H9 (cell line): ENCODE data around the gene SGCD. TPM values are rescaled to one million over a fixed set of nuclear protein-coding genes. Genes with fewer than 3 reads are reported as not detected.

ENCODE experiments used
- DNase-seq: peaks from one replicate; pipeline ENCODE4 v3.0.0-alpha.2; 2017
- H2AFZ ChIP-seq: one replicate; pipeline ENCODE4 v1.6.1; 2013; ENCODE audit warnings: mild to moderate bottlenecking, low read length, control low read depth, moderate library complexity
- H2AK5ac ChIP-seq: 2 replicates; pipeline ENCODE4 v1.6.1; 2013; ENCODE audit warnings: low read length, control low read depth, mixed read lengths; ENCODE audit not compliant: insufficient read length
- H2BK120ac ChIP-seq: one replicate; pipeline ENCODE4 v1.6.1; 2013; ENCODE audit warnings: low read depth, mild to moderate bottlenecking, low read length, control low read depth, inconsistent platforms; ENCODE audit not compliant: poor library complexity, severe bottlenecking
- H2BK12ac ChIP-seq: 2 replicates; pipeline ENCODE4 v1.6.1; 2013; ENCODE audit warnings: low read length, control low read depth, mixed read lengths, low read depth; ENCODE audit not compliant: insufficient read length
- H2BK15ac ChIP-seq: 2 replicates; pipeline ENCODE4 v1.6.1; 2013; ENCODE audit warnings: low read depth, low read length, control low read depth
- H2BK20ac ChIP-seq: one replicate; pipeline ENCODE4 v1.6.1; 2013; ENCODE audit warnings: low read depth, mild to moderate bottlenecking, low read length, control low read depth, inconsistent platforms; ENCODE audit not compliant: poor library complexity, severe bottlenecking
- H2BK5ac ChIP-seq: 2 replicates; pipeline ENCODE4 v1.6.1; 2013; ENCODE audit warnings: low read length, control low read depth, mixed read lengths; ENCODE audit not compliant: insufficient read length
- H3K14ac ChIP-seq: 2 replicates; pipeline ENCODE4 v1.6.1; 2013; ENCODE audit warnings: low read length, control low read depth; ENCODE audit not compliant: insufficient read depth
- H3K18ac ChIP-seq: 2 replicates; pipeline ENCODE4 v1.6.1; 2013; ENCODE audit warnings: low read depth, mild to moderate bottlenecking, mixed read lengths, low read length, control low read depth; ENCODE audit not compliant: insufficient read length
- H3K23ac ChIP-seq: 2 replicates; pipeline ENCODE4 v1.6.1; 2013; ENCODE audit warnings: low read length, control low read depth, mixed read lengths, low read depth; ENCODE audit not compliant: insufficient read length
- H3K23me2 ChIP-seq: 2 replicates; pipeline ENCODE4 v1.6.1; 2013; ENCODE audit warnings: low read depth, mild to moderate bottlenecking, mixed read lengths, low read length, control low read depth; ENCODE audit not compliant: insufficient read length, poor library complexity, severe bottlenecking
- H3K27ac ChIP-seq: 2 replicates; pipeline ENCODE4 v1.5.1; 2013; ENCODE audit warnings: low read length, control low read depth, mixed read lengths, low read depth; ENCODE audit not compliant: insufficient read length
- H3K27me3 ChIP-seq: 2 replicates; pipeline ENCODE4 v1.6.1; 2013; ENCODE audit warnings: low read length, control low read depth, inconsistent platforms; ENCODE audit not compliant: insufficient read depth
- H3K4ac ChIP-seq: 2 replicates; pipeline ENCODE4 v1.6.1; 2013; ENCODE audit warnings: low read depth, mild to moderate bottlenecking, control low read depth, inconsistent platforms, low read length, moderate library complexity
- H3K4me1 ChIP-seq: 2 replicates; pipeline ENCODE4 v1.6.1; 2013; ENCODE audit warnings: low read length, control low read depth, inconsistent platforms; ENCODE audit not compliant: insufficient read depth
- H3K4me2 ChIP-seq: 2 replicates; pipeline ENCODE4 v1.6.1; 2013; ENCODE audit warnings: low read length, control low read depth, mixed read lengths; ENCODE audit not compliant: insufficient read length, insufficient read depth
- H3K56ac ChIP-seq: 2 replicates; pipeline ENCODE4 v1.6.1; 2013; ENCODE audit warnings: low read depth, mild to moderate bottlenecking, mixed read lengths, low read length, control low read depth; ENCODE audit not compliant: insufficient read length
- H3K79me1 ChIP-seq: 2 replicates; pipeline ENCODE4 v1.6.1; 2013; ENCODE audit warnings: low read depth, mild to moderate bottlenecking, moderate library complexity, low read length, control low read depth, inconsistent platforms; ENCODE audit not compliant: insufficient read depth, poor library complexity, severe bottlenecking
- H3K79me2 ChIP-seq: 2 replicates; pipeline ENCODE4 v1.6.1; 2013; ENCODE audit warnings: low read length, control low read depth, inconsistent platforms; ENCODE audit not compliant: insufficient read depth
- H3K9ac ChIP-seq: 2 replicates; pipeline ENCODE4 v1.6.1; 2013; ENCODE audit warnings: low read length, control low read depth, mixed read lengths; ENCODE audit not compliant: insufficient read length; ENCODE audit errors: extremely low read depth
- H3K9me3 ChIP-seq: one replicate; pipeline ENCODE4 v1.6.1; 2013; ENCODE audit warnings: low read depth, low read length, inconsistent platforms; ENCODE audit not compliant: control insufficient read depth
- H3T11ph ChIP-seq: one replicate; pipeline ENCODE4 v1.6.1; 2013; ENCODE audit warnings: mild to moderate bottlenecking, low read length, control low read depth, inconsistent platforms
- H4K20me1 ChIP-seq: one replicate; pipeline ENCODE4 v1.6.1; 2013; ENCODE audit not compliant: control insufficient read depth, insufficient read length, insufficient read depth
- H4K5ac ChIP-seq: 2 replicates; pipeline ENCODE4 v1.6.1; 2013; ENCODE audit warnings: low read depth, mild to moderate bottlenecking, mixed read lengths, low read length, control low read depth; ENCODE audit not compliant: insufficient read length
- H4K8ac ChIP-seq: replicated peaks from 2 replicates; pipeline ENCODE4 v1.6.1; 2013; ENCODE audit warnings: low read length, control low read depth, mixed read lengths, low read depth; ENCODE audit not compliant: insufficient read length
- H4K91ac ChIP-seq: 2 replicates; pipeline ENCODE4 v1.6.1; 2013; ENCODE audit warnings: low read depth, mild to moderate bottlenecking, moderate library complexity, mixed read lengths, low read length, control low read depth; ENCODE audit not compliant: insufficient read length
- H3K27ac Mint-ChIP-seq, 3 experiments: 2 replicates in 2 of 3; 3 replicates in 1 of 3; pipeline ENCODE4 v1.8.0; 2020 to 2021; ENCODE audit warnings: mixed read lengths in 3 of 3, mild to moderate bottlenecking in 1 of 3, moderate library complexity in 1 of 3
- H3K27me3 Mint-ChIP-seq: 2 replicates; pipeline ENCODE4 v1.8.0; 2021; ENCODE audit warnings: low read depth, mild to moderate bottlenecking, moderate library complexity, mixed read lengths
- H3K36me3 Mint-ChIP-seq, 3 experiments: 2 replicates in 2 of 3; 3 replicates in 1 of 3; pipeline ENCODE4 v1.8.0; 2020 to 2021; ENCODE audit warnings: low read depth in 3 of 3, mixed read lengths in 3 of 3; ENCODE audit not compliant: insufficient read depth in 1 of 3
- H3K4me1 Mint-ChIP-seq, 2 experiments: 2 replicates each; pipeline ENCODE4 v1.8.0; 2020; ENCODE audit warnings: mixed read lengths in 2 of 2
- H3K4me3 Mint-ChIP-seq, 2 experiments: 2 replicates in 1 of 2; 3 replicates in 1 of 2; pipeline ENCODE4 v1.8.0; 2020 to 2021; ENCODE audit warnings: mild to moderate bottlenecking in 2 of 2, mixed read lengths in 2 of 2, moderate library complexity in 1 of 2
- H3K9me3 Mint-ChIP-seq, 2 experiments: 2 replicates in 1 of 2; 3 replicates in 1 of 2; pipeline ENCODE4 v1.8.0; 2020; ENCODE audit warnings: mild to moderate bottlenecking in 2 of 2, mixed read lengths in 2 of 2, moderate library complexity in 1 of 2
- CTCF ChIP-seq: fragments of 200-600 bp; sonication (generic); conservative IDR thresholded peaks from 3 replicates; pipeline ENCODE4 v1.8.0; 2021; ENCODE audit warnings: antibody characterized with exemption, mild to moderate bottlenecking
- WGBS: extraction: QIAGEN DNeasy Blood & Tissue Kit; methylation state at CpG from one replicate; pipeline ENCODE4 v1.1.7; 2013; ENCODE audit warnings: missing lambda C conversion rate, low lambda C conversion rate, mixed read lengths; ENCODE audit not compliant: insufficient read length; ENCODE audit errors: extremely low coverage; 5-methylcytosine and 5-hydroxymethylcytosine counted together
- total RNA-seq: library from RNA; stranded (reverse); gene quantifications from 2 replicates; pipeline ENCODE4 v1.2.1, GENCODE V29; 2021

Gene SGCD
- total RNA-seq, 1 experiment from 2014 or later = 0.11 TPM

- no peak overlapping the region for H4K8ac ChIP-seq
- H3K23me2 ChIP-seq = no peaks in the 10 kb centered on the region
- H2BK5ac ChIP-seq = no peak overlapping the region
- H3K18ac ChIP-seq = no peak overlapping the region
- no peaks in the 10 kb centered on the region for H3K79me1 ChIP-seq
- H3K56ac ChIP-seq = no peak overlapping the region
- no peak overlapping the region for H3K4me2 ChIP-seq
- no CpG with 5 or more reads among the region's 2 CpGs for WGBS
- no peak for DNase-seq
- no peak overlapping the region for H3K27ac ChIP-seq
- H2BK120ac ChIP-seq = no peak overlapping the region
- Mint-ChIP-seq H3K4me3 (no peak overlapping the region), H3K9me3 (peaks cover under 1 to 1% of the 10 kb centered on the region in 2 experiments; a peak in 4 of 5 replicates), H3K27ac (no peak overlapping the region), H3K4me1 (no peaks in the 10 kb centered on the region), H3K36me3 (peaks cover 0 to 2% (median 0%) of the 10 kb centered on the region in 3 experiments; a peak in 1 of 7 replicates), H3K27me3 (no peaks in the 10 kb centered on the region)
- H3T11ph ChIP-seq = no peak overlapping the region
- no peak overlapping the region for H3K23ac ChIP-seq
- H4K5ac ChIP-seq = no peak overlapping the region
- no peak overlapping the region for H2BK15ac ChIP-seq
- no peaks in the 10 kb centered on the region for H3K4me1 ChIP-seq
- H2BK12ac ChIP-seq = no peak overlapping the region
- H4K91ac ChIP-seq = no peak overlapping the region
- H4K20me1 ChIP-seq = no peaks in the 10 kb centered on the region
- H2BK20ac ChIP-seq = no peak overlapping the region
- no peak overlapping the region for H3K4ac ChIP-seq
- H2AK5ac ChIP-seq = no peak overlapping the region
- no peaks in the 10 kb centered on the region for H3K27me3 ChIP-seq
- TF ChIP-seq CTCF = no peak
- H3K79me2 ChIP-seq = no peaks in the 10 kb centered on the region
- no peak overlapping the region for H3K14ac ChIP-seq
- no peak overlapping the region for H2AFZ ChIP-seq
- H3K9me3 ChIP-seq = no peaks in the 10 kb centered on the region
- no peak overlapping the region for H3K9ac ChIP-seq
Observed at GRCh38 chr5:156617426-156617825, 290.5 kb downstream of the SGCD start.
